GM10847 (cell line): ENCODE measurements around the gene TFE3.

Experiments
- POLR2A ChIP-seq: IDR thresholded peaks from 2 replicates; pipeline ENCODE4 v1.6.1; 2011; ENCODE audit not compliant: insufficient read length; ENCODE audit errors: extremely low read depth

Gene TFE3

GRCh38 chrX:49040376-49040955 is 2.7 kb downstream of the TFE3 start:
- no peak for TF ChIP-seq POLR2A

- no peak for TF ChIP-seq POLR2A
Measured at GRCh38 chrX:49039598-49040375, 3.4 kb downstream of the TFE3 start.

DNA sequence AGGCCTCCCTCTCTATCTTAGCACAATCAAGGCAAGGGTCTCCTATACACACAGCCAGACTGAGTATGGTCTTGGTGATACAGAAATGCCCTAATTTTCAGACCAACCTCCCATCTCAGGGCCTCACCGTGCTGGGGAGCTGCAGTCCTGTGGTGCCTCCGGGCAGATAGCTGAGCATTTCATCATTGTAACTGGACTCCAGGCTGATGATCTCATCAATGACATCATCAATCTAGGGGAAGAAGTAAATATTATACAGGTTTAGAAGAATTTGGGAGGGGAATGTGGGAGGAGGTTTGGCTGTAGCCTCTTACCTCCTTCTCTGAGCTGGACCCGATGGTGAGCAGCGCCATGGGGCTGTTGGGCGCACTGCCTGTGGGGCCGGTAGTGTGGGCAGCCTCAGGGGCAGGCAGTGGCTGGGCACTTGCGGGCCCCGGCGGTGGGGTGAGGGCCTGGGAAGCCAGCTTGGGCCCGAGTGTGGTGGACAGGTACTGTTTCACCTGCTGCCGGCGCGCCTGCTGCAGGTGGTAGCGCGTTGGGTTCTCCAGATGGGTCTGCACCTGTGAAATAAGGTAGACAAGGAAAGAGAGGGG is 5.2 kb downstream of the TFE3 start:
- no peak for TF ChIP-seq POLR2A

DNA sequence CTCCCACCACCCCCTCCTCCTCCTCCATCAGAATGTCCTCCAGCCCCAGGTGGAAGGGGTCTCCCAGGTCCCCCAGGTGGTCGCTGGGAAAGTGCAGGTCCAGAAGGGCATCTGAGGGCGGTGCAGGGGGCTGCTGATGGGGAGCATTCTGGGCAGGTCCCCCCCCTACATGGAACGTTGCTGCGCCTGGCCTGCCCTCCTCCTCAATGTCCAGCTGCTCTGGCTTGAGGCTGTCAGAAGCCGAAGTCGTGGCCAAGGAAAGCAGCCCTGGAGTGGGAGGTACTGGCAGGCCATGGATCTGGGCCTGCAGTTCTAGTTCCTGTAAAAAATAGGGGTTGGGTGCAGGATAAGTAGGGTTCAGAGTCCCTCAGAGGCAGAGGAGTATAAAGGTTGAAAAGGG is 12.9 kb downstream of the TFE3 start:
- no peak for TF ChIP-seq POLR2A

DNA sequence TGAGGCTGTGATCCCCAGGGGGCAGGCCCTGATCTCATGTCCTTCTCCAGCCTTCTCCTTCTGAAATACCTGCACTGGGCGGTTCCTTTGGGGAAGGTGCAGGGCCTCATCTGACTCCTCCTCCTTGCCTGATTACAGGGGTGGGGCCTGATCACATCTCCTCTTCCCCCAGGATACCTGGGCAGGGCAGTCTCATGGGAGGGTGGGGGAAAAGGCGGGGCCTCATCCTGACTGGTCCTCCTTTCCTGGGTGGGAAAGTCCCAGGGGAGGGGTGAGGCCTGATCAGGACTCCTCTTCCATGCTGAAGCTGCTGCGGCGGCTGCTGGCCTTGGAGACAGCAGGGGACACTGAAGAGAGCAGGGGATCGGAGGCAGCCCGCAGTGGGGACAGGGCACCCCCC is 13.3 kb downstream of the TFE3 start:
- no peak for TF ChIP-seq POLR2A

DNA sequence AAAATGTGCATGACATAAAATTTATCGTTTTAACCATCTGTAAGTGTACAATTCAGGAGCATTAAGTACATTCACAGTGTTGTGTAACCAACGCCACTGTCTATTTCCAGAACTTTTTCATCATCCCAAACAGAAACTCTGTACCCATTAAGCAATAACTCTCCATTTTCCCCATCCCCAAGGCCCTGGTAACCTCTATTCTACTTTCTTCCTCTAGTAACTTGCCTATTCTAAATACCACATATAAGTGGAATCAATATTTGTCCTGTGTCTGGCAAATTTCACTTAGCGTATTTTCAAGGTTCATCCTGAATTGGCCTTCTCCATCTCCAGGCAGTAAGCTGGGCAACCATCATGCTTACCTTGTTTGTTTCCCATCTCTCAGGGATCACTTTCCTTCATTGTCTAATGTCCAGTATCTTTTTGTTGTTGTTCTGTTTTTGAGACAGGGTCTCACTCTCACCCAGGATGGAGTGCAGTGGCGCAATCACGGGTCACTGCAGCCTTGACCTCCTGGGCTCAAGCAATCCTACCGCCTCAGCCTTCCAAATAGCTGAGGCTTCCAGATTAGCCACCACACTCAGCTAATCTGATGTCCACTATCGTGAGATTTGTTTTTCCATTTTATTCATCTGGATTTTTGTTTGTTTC is 23.4 kb downstream of the TFE3 start:
- no peak for TF ChIP-seq POLR2A

GRCh38 chrX:49019050-49019449 is 24.1 kb downstream of the TFE3 start:
- no peak for TF ChIP-seq POLR2A

- TF ChIP-seq POLR2A = no peak
Measured at GRCh38 chrX:49003696-49004095, 39.5 kb downstream of the TFE3 start.

DNA sequence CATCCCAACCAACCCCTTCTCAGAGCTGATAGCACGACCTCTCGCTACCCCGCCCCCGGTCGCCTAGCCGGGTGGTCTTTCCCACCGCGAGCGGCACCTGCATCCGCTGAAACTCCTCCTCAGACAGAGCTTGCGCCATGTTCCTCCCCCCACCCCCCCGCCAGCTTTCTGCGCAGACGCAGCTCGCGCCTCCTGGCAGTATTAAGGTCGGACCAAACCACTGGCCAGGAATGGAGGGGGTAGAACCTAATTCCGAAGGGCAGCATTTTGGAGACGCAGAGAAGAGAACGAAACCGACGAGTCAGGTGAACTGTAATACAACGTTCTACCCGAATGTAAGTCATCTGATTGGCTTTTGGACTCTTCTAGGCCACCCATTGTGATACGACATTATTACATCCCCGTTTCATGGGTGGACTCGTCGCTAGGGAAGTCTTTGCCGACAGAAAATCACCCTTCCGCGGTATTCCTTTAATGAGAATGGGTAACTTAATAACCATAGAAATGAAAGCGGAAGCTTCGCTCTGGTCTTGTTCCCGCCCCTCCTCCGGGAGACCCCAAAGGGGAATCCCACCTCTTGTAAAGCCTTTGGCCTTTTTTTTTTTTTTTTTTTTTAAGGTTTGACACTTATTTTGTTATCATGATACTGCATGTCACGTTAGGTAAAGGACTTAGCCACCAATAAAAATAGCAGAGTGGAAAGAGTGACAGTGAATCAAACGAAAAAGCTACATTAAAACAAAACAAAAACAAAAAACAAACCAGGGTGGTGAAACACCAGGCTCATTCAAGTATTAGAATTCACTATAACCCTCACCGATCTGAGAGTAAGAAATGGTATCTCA is 40.8 kb downstream of the TFE3 start, which contains the start of gene GRIPAP1:
TSS of gene GRIPAP1 (minus strand) at position 174 of the 845 bp plus-strand sequence. CDS start at position 139, 35 bp downstream.
- peak; percentile 73 for TF ChIP-seq POLR2A

DNA sequence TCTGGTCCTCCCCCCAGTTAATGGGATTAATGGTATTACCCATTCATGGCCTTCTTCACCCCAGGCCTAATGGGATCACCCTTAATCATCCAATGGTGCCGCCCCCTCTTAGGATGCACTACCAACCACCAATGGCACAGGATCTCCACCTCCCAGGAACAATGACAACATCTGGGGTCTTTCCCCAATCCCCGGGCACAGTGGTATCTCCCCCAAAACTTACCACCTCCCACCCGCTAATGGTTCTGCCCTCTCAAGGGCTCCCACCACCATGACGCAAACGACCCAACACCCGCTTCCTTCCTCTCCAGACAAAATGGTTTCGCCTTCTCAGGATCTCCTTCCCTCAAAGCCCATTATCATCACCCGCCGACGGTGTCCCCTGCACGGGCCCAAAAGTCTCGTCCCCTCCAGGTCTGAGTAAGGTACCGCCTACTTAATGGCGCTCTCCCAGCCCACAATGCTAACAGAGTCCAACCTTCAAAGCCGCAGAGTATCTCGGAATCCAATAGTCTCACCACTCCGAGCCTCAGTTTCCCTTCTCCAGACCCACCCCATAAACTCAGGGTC is 41.6 kb downstream of the TFE3 start:
- TF ChIP-seq POLR2A = no peak

DNA sequence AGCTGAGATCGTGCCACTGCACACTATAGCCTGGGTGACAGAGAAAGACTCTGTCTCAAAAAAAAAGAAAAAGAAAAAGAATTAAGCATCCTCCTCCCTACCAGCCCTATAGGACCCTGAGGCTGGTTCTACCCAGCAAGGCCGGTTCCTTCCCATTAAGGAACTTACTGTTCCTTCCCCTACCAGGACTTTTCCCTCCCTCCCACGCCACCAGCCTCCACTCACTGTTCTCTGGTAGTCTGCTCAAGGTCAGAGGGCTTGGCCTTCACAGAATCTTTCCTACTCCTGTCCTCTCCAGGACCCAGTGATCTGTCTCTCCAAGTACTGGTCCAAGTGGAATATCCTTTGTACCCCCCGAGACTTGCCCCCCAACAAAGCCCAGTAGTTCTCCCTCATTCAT is 42.5 kb downstream of the TFE3 start:
- no peak for TF ChIP-seq POLR2A

GRCh38 chrX:48999030-48999429 is 44.1 kb downstream of the TFE3 start:
- no peak for TF ChIP-seq POLR2A

- no peak for TF ChIP-seq POLR2A
Measured at GRCh38 chrX:48998391-48998790, 44.8 kb downstream of the TFE3 start.

- no peak for TF ChIP-seq POLR2A
Measured at GRCh38 chrX:48997865-48998264, 45.3 kb downstream of the TFE3 start.

GRCh38 chrX:48997455-48997854 is 45.7 kb downstream of the TFE3 start:
- no peak for TF ChIP-seq POLR2A

GRCh38 chrX:48996969-48997368 is 46.2 kb downstream of the TFE3 start:
- TF ChIP-seq POLR2A = no peak
